Measurements from ENCODE around the gene PAWR. TPM values are rescaled to one million over a fixed set of nuclear protein-coding genes. Genes with fewer than 3 reads are reported as not detected.
A peak's percentile ranks its signal among the peaks of the same experiment; 100 is the strongest.

PAWR gene
- total and polyA plus RNA-seq, 2 donors (not counting 3 experiments of a cell fraction or from before 2014, with no cell fraction given) = 18.3 to 154 TPM

DNA sequence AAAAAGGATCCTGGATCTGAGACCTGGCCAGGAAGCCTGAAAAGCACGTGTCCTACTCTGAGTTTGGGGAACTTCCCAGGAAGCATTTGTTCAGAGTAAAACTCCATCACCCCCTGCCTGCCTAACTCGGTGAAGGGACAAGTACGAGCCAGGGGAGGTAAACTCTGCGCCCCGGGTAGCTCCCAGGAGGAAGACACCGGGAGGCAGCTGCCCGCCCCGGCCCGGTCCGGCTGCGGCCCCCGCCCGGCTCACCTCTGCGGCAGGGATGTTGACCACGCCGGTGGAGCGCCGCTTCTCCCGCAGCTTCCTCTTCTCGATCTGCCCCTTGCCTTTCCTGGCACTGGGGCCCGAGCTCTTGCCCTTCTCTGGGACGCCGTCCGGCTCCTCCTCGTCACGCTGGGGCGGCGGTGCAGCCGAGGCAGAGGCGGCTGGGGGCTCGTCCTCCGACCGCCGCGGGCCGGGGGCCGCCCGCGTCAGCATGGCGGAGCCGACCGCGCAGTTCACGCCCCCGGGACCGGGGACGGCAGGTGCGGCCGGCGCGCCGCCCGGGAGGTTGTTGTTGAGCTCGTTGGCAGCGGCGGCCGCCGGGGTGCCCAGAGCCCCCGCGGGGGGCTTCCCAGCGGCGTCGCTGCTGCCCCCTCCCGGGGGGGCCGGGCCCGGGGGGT is 1.2 kb downstream of the PAWR start:
- Histone ChIP-seq H3K36me3 (ENCODE audit: control insufficient read depth in 2 of 2, extremely low read depth in 1 of 2, insufficient read depth in 2 of 2, low read length in 2 of 2) (no peaks in the 10 kb centered on the region), H2AFZ (ENCODE audit: low read depth, low read length) (peak overlapping the region; percentile 71), H3K79me2 (ENCODE audit: control insufficient read depth, insufficient read depth, low read length) (peaks cover 62% of the 10 kb centered on the region), H3K27ac (ENCODE audit: insufficient read depth, low read depth, low read length) (peak overlapping the region; percentile 85), H3K27me3 (ENCODE audit: control insufficient read depth in 2 of 2, insufficient read depth in 2 of 2, low read length in 2 of 2) (no peaks in the 10 kb centered on the region), H3K4me3 (replicated peaks in 1 of 3; ENCODE audit: insufficient read depth in 1 of 3, low read depth in 1 of 3, low read length in 3 of 3) (peak overlapping the region; percentile 85 to 96 (median 88)), H3K9ac (replicated peaks; ENCODE audit: extremely low read depth, insufficient read depth, low read length) (peak overlapping the region; percentile 96), H3K9me1 (replicated peaks; ENCODE audit: control insufficient read depth, extremely low read depth, insufficient read depth, low read length) (no peaks in the 10 kb centered on the region), H3K4me2 (ENCODE audit: insufficient read depth, low read length) (peak overlapping the region; percentile 75), H3K9me3 (replicated peaks; ENCODE audit: control insufficient read depth, insufficient read depth, low read length) (no peaks in the 10 kb centered on the region), H4K20me1 (replicated peaks; ENCODE audit: control insufficient read depth, extremely low read depth, insufficient read depth, low read length) (peaks cover 2% of the 10 kb centered on the region), H3K4me1 (ENCODE audit: control insufficient read depth, extremely low read depth, insufficient read depth, low read length) (peaks cover 41% of the 10 kb centered on the region)
- ChIA-PET CTCF (interaction anchor here (1.2 to 2.9 kb wide), 5 partner anchors 9 to 270 kb away, joined by 3 to 9 read pairs (median 5); no protein-coding TSS in a partner anchor), POLR2A (no interaction called here)
- intact Hi-C loops (cut with micrococcal nuclease) = loop anchor here (1.0 to 5.0 kb wide), 6 partner anchors 132 to 497 kb away; no protein-coding TSS in a partner anchor
- DNase-seq (ENCODE audit: low read depth, low spot score) (peak; percentile 70), FAIRE-seq (no peak)
- dilution Hi-C loops (cut with MboI; ENCODE audit: extremely low pct_ligation_motif_present, low sequenced_read_pairs) = no loop called here
- no TSS peak for BruUV-seq (replicated peaks)
- TF ChIP-seq JUN (IDR thresholded peaks at IDR 0.05; ENCODE audit: borderline replicate concordance, insufficient read depth, insufficient read length, low read depth) = no peak
- no peak for TF ChIP-seq POLR2A (IDR thresholded peaks at IDR 0.05; ENCODE audit: low read depth, low read length)
- no peak for TF ChIP-seq EZH2 (IDR thresholded peaks at IDR 0.05; ENCODE audit: borderline replicate concordance, low read depth, low read length, severe bottlenecking)
- no peak for TF ChIP-seq FOS (IDR thresholded peaks at IDR 0.05; ENCODE audit: borderline replicate concordance, insufficient read depth, low read length)
- TF ChIP-seq CTCF (IDR thresholded peaks at IDR 0.05; ENCODE audit: extremely low read depth in 1 of 2, insufficient read depth in 1 of 2, low read depth in 1 of 2, low read length in 2 of 2) = no peak
- TF ChIP-seq MYC (IDR thresholded peaks at IDR 0.05; ENCODE audit: low read depth, low read length) = peak; percentile 23
- TF ChIP-seq GATA2 (IDR thresholded peaks at IDR 0.05; ENCODE audit: insufficient read depth, insufficient read length, low read depth, low read length) = no peak
- TF ChIP-seq, protein P1, sequence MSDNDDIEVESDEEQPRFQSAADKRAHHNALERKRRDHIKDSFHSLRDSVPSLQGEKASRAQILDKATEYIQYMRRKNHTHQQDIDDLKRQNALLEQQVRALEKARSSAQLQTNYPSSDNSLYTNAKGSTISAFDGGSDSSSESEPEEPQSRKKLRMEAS (IDR thresholded peaks at IDR 0.05; ENCODE audit: insufficient read depth, insufficient read length) = peak; percentile 85
- peak; percentile 60 for TF ChIP-seq POLR2AphosphoS5 (IDR thresholded peaks at IDR 0.05; ENCODE audit: insufficient read depth, low read depth, low read length)

Measured in endothelial cell of umbilical vein (primary cell).